Nephron progenitor cell (in vitro differentiated cells): ENCODE measurements around the gene HOXD3.
A peak's percentile ranks its signal among the peaks of the same experiment; 100 is the strongest.

ENCODE experiments used
- DNase-seq: peaks from one replicate; pipeline ENCODE4 v3.0.0; 2021
- H3K27ac Mint-ChIP-seq: 2 replicates; pipeline ENCODE4 v1.8.0; 2021; ENCODE audit warnings: mild to moderate bottlenecking, moderate library complexity, mixed read lengths
- H3K27me3 Mint-ChIP-seq: 2 replicates; pipeline ENCODE4 v1.8.0; 2021; ENCODE audit warnings: mild to moderate bottlenecking, low read depth, mixed read lengths; ENCODE audit not compliant: poor library complexity
- H3K36me3 Mint-ChIP-seq: 2 replicates; pipeline ENCODE4 v1.8.0; 2021; ENCODE audit warnings: low read depth, mixed read lengths
- H3K4me1 Mint-ChIP-seq: 2 replicates; pipeline ENCODE4 v1.8.0; 2021; ENCODE audit warnings: mixed read lengths
- H3K4me3 Mint-ChIP-seq: 2 replicates; pipeline ENCODE4 v1.8.0; 2021; ENCODE audit warnings: mild to moderate bottlenecking, moderate library complexity, mixed read lengths
- H3K9me3 Mint-ChIP-seq: 2 replicates; pipeline ENCODE4 v1.8.0; 2021; ENCODE audit warnings: mild to moderate bottlenecking, moderate library complexity, mixed read lengths
- TF ChIP-seq, protein P1 (sequence below): fragments of 200-600 bp; sonication (generic); IDR thresholded peaks from 2 replicates; pipeline ENCODE4 v1.5.0; 2021; ENCODE audit warnings: antibody characterized with exemption

HOXD3 gene

GRCh38 chr2:176188774-176189680 is 31.9 kb downstream of the HOXD3 start:
- no peaks in the 10 kb centered on the region for H3K27me3 Mint-ChIP-seq
- TF ChIP-seq, protein P1, sequence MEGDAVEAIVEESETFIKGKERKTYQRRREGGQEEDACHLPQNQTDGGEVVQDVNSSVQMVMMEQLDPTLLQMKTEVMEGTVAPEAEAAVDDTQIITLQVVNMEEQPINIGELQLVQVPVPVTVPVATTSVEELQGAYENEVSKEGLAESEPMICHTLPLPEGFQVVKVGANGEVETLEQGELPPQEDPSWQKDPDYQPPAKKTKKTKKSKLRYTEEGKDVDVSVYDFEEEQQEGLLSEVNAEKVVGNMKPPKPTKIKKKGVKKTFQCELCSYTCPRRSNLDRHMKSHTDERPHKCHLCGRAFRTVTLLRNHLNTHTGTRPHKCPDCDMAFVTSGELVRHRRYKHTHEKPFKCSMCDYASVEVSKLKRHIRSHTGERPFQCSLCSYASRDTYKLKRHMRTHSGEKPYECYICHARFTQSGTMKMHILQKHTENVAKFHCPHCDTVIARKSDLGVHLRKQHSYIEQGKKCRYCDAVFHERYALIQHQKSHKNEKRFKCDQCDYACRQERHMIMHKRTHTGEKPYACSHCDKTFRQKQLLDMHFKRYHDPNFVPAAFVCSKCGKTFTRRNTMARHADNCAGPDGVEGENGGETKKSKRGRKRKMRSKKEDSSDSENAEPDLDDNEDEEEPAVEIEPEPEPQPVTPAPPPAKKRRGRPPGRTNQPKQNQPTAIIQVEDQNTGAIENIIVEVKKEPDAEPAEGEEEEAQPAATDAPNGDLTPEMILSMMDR: no peak
- peak overlapping the region; percentile 96 for H3K4me3 Mint-ChIP-seq
- no peaks in the 10 kb centered on the region for H3K9me3 Mint-ChIP-seq
- peaks cover 75% of the 10 kb centered on the region for H3K4me1 Mint-ChIP-seq
- peak; percentile 58 for DNase-seq
- no peaks in the 10 kb centered on the region for H3K36me3 Mint-ChIP-seq
- peak overlapping the region; percentile 75 for H3K27ac Mint-ChIP-seq

- peak overlapping the region; percentile 75 for H3K27ac Mint-ChIP-seq
- H3K36me3 Mint-ChIP-seq: no peaks in the 10 kb centered on the region
- peaks cover 6% of the 10 kb centered on the region for H3K27me3 Mint-ChIP-seq
- peak overlapping the region; percentile 96 for H3K4me3 Mint-ChIP-seq
- H3K9me3 Mint-ChIP-seq: no peaks in the 10 kb centered on the region
- peaks cover 65% of the 10 kb centered on the region for H3K4me1 Mint-ChIP-seq
- TF ChIP-seq, protein P1: no peak
- peak; percentile 41 for DNase-seq
These were observed 32.9 kb downstream of the HOXD3 start for GRCh38 chr2:176189681-176190641.

DNA sequence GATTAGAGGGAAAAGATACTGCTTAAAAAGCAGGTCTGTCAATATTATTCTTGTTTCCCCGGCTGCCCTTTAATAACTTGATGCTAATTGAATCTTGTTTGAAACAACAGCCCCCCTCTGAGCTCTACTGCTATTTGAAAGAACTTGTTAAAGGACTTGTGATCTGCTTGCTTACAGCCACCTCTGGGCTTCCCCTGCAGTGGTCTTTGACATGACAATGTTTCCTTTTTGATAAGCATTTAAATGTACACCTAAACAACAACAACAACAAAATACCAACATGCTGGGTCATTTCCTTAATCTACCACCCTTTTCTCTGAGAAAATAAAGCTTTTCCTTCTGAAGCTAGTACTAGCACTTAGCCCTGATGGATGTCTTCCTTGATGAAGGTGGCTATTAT is 35.2 kb downstream of the HOXD3 start:
- Mint-ChIP-seq H3K4me3 (peak overlapping the region; percentile 7), H3K4me1 (peaks cover 43% of the 10 kb centered on the region), H3K36me3 (no peaks in the 10 kb centered on the region), H3K9me3 (no peaks in the 10 kb centered on the region), H3K27ac (no peak overlapping the region), H3K27me3 (peaks cover 6% of the 10 kb centered on the region)
- TF ChIP-seq, protein P1: no peak
- no peak for DNase-seq

- DNase-seq: no peak
- peaks cover 6% of the 10 kb centered on the region for H3K27me3 Mint-ChIP-seq
- H3K9me3 Mint-ChIP-seq: no peaks in the 10 kb centered on the region
- TF ChIP-seq, protein P1: no peak
- H3K27ac Mint-ChIP-seq: no peak overlapping the region
- peaks cover 38% of the 10 kb centered on the region for H3K4me1 Mint-ChIP-seq
- no peak overlapping the region for H3K4me3 Mint-ChIP-seq
- H3K36me3 Mint-ChIP-seq: no peaks in the 10 kb centered on the region
These were observed 35.9 kb downstream of the HOXD3 start for GRCh38 chr2:176193048-176193447.

- Mint-ChIP-seq H3K4me1 (no peaks in the 10 kb centered on the region), H3K27me3 (peaks cover 3% of the 10 kb centered on the region), H3K4me3 (no peak overlapping the region), H3K27ac (no peak overlapping the region), H3K36me3 (no peaks in the 10 kb centered on the region), H3K9me3 (no peaks in the 10 kb centered on the region)
- DNase-seq: no peak
- TF ChIP-seq, protein P1: no peak
These were observed 42.8 kb downstream of the HOXD3 start for GRCh38 chr2:176199902-176200301.
